GM19238 (cell line): ENCODE data around the gene HOXB6.

Experiments
- DNase-seq: peaks from one replicate; pipeline ENCODE4 v3.0.0; 2011; ENCODE audit warnings: low spot score; ENCODE audit not compliant: insufficient read length

The HOXB6 gene

DNA sequence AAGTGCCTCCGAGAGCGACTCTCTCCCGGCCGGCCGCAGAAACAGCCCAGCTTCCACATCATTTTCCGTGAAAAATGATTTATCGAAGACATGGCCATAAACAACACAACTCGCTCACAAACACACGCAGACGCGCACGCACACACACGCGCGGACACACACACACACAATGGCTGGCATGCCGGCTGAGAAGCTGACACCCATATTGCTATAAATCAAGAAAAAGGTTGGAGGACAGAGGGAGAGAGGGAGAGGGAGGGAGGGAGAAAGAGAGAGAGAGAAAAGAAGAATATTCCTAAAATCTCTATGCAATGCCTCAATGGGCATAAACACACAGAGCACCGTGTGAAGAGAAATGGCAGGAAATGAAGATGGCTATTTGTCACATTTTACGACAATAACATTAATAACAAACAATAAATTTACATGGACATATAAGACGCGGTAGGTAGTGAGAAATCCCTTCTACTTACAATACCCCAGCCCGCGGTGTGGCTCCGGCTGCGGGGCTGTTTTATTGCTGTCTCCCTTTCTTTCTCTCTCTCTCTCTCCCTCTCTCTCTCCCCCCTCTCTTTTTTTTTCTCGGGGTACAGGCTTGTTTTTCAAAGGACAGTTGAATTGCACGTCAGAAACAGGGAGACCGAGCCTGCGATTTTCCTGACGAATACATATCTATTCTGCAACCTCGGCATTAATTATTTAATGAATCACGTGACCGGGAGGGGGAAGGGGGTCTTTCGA lies 36.1 kb downstream of the HOXB6 start:
- DNase-seq: no peak

DNA sequence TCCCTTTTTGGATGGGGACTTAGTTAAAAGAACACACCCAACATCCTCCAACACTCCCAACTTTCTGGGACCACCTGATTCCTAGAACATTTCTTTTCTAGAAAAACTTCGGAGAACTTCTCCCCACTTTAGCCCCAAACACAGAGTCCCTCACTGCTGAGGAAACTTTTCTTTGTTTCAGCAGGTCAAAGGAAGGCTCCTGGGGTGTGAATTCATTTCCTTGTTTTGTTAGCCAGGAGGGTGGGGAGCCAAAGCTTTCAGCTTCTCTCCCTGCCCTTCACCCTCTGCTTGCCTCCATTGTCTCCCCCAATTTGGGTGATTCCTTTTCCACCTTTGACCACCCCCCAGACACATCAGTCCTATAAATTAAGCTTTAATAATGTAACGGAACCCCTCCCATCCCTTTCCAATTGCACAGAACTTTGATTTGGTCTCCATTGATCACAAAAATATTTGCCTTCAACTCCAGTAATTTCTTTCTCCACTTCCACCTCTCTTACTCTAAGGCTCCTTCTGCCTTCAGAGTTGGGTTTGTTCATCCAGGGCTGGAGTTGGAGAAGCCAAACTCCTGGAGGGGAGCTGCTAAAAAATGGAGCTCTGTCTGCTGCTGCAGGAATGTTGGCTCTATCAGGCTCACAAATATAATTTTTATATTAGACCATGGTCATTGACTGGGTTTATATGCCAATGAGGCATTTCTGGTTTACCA lies 37.0 kb downstream of the HOXB6 start:
- DNase-seq: no peak

DNA sequence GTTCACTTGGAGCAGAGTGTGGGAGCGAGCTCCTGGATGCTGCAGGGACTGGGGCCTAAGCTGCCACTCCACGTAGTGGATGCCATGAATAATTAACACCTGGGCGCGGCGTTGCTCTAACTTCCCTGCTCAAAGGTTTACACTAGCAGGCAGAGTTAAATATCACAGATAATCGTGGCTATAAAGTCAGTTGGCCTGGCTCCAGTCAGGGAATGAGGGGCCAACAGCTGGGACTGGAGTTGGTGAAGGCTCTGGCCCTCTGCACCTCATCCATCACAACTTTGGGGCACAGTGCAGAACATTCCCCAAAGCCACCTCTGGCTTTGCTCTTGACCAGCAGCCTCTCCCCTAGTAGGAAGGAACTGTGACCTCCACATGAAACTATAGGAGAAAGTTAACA lies 37.6 kb downstream of the HOXB6 start:
- DNase-seq: no peak

DNA sequence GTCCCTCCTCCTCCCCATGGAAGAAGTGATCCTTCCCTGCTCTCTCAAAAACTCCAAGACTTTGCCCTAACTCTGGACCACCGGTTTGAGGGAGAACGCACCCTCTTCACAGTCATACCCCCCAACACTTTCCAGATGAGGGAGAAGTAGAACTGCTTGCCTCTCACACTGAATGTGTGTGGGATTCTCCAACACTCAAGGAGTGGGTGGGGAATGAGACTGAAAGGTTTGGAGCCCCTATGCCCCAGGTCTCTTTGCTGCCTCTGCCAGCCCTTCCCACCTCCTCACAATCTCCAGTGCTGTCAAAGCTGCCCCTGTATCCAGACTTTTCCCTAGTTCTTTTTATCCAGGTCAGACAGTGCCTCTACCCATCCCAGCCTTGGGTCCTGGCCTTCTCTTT lies 38.1 kb downstream of the HOXB6 start:
- DNase-seq: no peak

DNA sequence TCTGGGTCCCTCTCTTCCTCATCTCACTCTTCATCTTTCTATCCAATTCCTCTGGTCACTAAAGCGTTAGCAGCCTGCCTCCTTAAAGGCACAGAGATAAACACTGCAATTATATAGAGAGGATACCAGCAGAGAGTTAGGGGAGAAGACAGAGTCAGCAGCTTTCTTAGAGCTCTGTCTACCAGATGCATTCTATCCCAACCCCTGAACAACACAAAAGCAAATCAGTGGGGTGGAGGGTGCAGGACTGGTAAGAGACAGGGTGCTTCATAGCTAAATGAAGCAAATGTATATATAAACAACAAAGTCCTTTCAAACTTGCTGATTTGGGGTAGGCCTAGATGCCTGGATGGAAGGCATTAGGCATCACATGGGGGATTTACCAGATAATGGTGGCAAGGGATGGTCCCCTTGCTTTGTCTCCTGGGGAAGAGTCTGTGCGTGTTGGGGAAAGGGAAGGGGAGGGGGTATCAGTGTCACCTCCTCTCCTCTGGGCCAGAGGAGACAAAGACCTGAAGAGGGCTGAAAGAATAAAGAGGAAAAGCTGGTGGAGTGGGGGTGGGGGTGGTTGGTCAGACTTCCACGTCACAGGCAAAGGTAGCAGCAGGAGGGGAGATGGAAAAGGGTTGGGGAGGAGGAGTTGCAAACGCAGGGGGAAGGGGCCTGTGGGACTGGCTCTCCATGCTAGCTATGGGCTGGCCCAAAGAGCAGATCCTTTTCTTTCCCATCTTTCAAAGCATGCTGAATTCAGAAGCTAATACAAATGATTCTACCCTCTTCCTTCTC lies 38.7 kb downstream of the HOXB6 start:
- no peak for DNase-seq

DNA sequence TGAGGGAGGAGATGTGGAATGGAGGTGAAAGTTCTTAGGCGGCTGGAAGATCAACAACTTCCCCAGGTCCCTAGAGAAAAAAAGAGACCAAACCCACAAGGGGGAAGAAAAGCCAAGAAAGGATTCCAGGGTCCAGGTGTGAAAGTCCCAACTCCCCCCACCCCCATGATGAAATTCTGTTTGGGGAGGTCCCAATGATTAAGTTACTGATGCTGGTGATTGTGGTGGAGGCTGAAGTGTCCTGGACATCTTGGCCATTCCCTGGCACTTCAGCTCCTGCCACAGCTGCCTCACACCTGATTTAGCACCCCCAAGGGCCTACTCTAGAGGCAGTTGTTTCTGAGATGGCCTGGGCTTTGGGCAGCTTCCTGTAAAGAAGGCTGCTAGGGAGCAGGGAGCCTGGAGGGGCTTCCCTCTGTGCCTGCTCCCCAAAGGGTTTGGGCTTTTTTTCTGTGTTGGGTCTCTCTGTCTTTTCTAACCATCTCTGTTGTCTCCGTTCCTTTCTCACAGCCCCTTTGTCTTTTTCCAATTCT lies 39.7 kb downstream of the HOXB6 start:
- DNase-seq: no peak

DNA sequence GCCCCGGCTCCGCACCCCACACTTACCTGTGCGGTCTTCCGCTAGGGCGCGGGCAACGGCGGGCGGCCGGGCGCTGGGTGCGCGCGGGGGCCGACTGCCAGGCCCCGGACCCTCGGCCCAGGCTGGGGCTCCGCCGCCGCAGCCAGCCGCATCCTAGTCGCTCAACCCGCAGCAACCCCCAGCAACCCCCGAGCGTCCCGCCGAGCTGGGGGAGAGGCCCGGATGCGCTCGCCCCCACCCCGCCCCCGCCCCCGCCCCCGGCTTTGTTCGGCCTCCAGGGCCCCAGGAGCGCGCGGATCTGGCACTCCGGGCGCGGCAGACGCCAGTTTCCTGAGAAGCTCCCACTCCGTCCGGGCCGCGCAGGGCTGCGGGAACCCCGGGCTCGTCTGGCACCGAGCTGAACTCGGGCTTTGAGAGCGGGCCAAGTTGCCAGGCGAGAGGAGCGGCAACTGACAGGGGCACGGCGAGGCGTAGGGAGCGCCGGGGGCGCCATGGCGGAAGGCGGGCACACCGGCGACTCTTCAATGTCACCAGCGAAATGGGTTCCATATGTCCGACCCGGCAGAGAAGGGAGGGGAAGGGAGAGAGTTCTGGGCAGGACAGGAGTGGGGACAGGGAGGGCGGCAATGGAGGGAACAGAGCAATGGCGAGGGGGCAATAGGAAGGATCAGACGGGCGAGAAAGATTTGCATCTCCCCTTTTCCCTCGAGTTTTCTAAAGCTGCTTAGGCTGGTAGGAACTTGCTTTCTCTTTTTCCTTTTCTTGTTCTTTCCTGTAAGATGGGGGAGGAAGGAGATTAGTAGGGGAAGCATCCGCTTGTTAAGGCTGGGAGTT lies 40.4 kb downstream of the HOXB6 start:
- no peak for DNase-seq

DNA sequence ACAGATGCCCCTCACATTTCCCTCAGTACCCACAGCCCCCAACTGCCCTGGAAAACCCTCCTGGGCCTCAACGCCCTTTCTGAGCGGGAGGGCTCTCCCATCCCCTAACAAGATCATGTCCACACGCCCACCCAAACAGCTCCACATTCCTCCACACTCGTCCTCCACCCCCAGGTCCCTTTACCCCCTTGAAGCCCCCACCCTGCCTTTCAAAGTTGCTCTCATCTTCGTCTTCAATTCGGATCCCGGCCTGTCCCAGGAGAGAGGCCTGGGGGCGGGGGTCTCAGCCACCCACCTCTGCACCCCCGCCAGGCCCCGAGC lies 41.0 kb downstream of the HOXB6 start:
- no peak for DNase-seq

DNA sequence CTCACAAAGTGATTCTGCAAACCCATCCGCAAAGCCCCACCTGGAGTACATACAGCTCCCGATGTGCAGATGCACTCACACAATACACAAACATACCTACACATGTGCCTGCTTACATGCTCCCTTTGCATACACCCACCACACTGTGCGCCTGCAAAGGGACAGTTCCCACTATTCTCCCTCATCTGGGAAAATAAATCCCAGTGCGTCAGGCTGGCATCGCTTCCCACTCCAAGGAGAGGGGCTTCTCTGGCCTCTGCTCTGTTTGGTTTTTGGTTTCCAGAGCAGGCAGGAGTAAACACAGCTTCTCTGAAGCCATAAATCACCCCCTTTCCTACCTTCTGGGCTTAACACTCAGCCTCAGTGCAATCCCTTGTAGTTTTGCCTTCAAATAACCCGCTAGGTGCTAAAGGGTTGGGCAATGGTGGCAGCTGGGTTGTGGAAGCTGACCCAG lies 41.4 kb downstream of the HOXB6 start:
- no peak for DNase-seq

DNA sequence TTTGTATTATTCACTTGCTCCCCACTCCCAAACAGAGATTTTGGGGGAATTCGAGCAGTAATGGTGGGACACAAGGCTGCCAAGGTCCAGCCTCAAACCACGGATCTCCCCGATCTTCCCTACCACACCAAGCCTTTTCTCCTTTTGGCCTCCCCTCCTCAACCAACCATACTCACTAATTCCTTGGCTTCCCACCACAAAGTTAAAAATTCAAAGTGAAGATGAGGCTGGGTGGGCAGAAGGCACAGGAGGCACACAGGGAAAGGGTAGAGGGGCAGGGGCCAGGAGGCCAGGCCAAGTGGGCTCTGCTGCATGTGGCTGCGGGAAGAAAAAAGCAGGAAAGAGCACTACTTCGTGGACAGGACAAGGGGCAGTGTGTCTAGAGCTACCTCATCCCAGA lies 41.9 kb downstream of the HOXB6 start:
- no peak for DNase-seq

DNA sequence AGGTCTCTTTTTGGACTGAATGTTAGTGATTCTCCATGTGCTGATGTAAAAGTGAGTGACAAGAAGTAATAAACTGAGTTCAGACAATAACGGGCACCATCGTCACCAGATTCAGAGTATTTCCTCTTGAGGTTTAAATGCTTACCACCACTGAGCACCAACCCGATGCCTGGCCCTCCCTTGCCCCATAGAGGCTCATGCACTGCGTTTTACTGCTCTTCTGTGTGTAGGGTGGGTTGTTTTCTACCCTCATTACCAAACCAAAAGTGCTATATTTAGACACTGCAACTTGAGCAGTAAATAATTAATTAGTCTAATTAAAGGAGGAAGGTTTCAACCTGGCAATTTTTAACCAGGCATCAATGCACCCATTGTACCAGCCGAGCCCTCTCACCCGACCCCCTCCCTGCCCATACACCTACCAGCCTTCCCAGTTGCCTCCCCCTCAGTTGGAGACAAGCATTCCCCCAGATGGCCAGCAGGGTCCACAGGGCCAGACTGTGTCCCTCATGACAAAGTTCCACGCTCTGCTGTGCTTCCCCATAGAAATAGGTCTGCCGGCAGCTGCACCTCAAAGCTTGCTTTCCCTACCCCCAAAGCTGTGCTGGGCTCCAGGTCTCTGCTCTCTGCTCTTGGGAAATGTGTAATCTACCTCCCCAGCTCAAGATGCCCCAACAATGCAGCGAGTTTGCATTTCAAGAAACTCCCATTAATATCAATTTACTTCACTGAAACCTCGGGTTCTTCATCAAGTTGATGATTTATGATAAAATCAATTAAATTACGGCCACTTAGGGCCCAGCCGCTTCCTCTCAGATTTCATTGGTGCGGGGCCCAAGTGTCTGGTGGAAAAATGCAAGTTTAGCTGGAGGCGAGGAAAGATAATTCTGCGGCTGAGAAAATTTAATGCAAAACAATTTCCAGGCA lies 42.6 kb downstream of the HOXB6 start:
- peak; percentile 69 for DNase-seq

DNA sequence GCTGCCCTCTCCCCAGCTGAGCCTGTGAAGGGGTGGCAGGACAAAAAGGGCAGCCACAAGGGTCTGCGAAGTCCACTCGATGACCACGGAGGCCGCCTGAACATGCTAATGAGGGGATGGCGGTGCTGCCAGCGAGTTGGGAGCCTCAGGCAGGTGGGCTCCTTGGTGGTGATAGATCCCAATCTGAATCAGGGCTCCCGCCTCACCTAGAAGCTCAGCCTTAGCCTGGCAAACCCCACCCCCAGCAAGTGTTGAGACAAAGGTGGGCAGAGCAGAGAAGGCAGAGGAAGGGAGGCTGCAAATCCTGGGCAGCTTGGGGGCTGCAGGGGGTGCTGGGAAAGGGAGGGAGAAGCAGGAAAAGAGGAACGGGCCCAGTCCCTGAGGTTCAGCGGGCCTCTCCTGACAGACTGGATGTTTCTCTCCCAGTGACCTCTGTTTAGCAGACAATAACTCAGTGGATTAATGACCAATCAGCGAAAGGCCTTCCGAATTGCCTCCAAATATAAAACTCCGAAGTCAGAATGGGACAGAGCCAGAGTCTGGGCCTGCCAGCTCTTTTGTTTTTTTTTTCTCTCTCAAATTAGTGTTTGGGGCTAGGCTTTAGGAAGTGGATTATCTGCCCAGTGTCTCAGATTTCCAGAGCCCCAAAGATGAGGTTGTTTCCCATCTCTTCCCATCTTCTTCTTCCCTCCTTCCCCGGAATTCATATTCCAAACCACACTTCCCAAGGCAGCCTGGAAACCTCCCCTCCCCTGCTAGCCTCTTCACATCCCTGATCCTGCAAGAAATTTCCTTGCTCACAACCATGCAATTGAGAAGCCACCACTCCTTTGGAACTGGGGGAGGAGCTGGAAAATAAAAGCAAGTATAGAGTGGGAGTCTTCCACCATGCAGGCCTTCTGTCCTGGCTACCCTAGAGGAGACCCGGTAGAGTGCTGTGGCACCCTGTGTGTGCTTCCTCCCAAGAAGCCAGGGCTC lies 44.7 kb downstream of the HOXB6 start:
- DNase-seq: no peak

DNA sequence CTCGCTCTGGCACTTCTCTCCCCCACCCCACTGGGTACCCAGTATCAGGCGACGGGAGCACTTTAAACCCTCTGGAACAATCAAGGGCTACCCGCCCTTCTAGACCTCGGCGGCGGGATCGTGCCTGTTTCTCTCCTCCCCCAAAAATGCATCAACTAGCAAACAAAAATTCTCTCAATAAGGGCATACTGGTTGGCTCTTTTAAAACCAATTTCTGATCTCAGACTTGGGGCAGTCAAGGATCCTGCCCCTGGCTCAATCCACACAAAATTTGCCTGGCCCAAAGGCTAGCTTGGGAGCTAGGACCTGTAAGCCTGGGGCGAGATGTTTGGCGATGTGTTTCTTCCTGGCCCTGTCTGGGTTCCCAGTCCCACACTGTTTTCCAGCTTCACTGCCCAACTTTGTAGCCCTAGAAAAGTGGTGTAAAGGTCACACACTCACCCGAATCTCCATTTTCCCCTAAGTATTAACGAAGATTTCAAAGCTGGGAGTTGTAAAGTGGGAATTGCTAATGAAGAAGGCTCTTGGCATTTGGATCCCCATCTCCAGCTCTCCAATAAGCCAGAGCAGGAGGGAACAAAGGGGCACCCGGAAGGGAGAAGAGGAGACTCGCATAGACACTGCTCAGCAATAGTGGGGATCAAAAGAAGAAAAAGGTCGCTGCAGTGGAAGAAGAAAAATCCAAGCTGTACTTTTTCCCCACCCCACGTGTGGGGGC lies 45.5 kb downstream of the HOXB6 start:
- no peak for DNase-seq

DNA sequence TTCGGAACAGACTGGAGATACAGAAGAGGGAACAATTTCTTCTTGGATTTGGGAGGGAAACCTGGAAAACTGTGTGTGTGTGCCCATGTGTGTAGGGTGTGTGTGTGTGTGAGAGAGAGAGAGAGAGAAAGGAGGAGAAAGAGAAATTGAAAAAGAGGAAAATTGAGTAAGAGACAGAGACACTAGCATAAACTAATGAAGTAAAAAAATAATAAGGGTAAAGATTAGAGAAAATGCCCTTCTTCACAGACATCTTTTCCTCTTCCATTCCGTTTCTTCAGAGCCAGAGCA lies 46.0 kb downstream of the HOXB6 start:
- DNase-seq: no peak

DNA sequence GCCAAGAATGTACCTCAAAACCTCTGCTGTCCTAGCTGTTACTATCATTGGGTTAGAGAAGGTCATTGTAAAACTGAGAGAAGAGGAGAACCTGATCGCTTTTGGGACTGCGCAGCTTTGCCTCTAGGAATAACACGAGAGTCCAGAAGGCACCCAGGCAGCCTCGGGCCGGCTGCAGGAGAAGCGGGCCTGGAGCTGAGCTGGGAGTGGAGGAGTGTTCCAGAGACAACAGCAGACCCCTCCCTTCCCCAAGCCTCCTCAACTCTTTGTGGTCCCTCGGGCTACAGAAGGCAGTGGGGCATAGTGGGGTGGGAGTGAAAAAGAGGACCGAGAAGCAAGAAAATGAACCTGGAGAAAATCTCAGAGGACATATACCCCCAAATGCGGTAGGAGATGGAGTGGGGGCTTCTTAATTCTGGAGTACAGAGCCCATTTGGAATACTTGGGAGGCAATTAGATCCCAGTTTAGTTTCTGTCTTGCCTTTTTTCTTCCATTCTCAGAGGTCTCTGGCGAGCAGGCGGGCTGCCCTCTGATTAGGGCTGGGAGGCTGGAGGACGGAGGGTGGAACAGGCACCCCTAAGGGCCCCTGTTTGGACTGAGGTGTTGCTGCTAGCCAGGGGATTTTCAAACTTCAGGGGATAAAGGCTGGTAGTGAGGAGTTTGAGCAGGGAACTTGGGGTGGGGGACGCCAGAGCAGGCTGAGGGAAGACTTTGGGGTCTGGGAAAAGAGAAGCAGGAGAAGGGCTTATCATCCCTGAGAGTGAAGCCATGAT lies 46.5 kb downstream of the HOXB6 start:
- no peak for DNase-seq

DNA sequence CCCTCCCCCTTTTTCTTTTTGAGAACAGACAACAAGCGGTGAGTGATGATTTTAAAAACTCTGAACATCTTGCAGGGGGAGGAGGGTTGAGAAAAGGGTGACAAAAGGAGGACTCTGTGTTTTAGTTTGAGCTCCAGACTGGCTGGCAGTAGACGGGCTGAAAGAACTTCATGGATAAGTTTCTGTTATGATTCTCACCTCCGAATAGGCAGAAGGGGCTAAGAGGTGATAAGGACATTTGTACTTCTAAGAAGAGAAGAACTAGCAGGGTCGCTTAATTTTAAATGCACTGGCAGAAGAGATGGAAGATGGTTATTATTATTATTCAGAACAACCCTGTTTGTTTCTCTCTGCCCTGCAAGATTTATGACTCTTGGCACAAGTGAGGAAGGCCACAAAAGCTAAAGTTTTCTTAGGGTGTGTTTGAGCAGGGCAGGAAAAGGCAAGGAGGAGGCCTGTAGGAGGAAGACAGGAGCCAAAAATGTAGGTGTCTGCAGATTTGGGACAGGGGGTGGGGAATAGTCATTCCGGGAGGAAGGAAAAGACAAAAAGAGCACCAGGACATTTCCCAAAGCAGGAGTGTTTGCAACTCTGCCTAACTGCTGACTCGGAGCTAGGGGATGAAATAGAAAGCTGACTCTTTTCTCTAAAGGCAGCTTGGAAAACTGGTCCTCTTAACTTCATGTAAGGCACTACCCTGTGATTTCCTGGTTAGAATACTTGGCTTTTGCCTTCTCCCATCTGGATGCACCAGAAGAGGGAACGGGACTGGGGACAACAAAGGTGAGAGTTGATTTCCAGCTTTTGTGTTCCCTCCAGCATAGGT lies 48.0 kb downstream of the HOXB6 start:
- no peak for DNase-seq

DNA sequence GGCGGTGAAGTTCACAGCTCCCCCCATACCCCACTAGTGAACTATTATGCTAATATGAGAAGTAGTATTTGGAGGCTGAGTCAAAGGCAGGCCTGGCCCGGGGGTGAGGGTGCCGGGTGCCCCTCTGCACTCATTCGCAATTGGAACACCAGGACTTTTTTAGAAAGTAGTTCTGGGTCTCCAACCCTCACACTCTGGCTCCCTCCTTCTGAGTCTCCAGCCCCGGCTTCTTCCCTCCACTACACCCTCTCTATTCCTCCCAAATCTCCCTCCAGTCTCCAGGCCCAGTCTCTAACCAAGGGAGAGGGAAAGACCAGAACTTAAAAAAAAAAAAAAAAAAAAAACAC lies 48.6 kb downstream of the HOXB6 start:
- no peak for DNase-seq
